Lower leg skin (tissue), 4 donors: ENCODE results near the gene ABCD4. TPM values are rescaled to one million over a fixed set of nuclear protein-coding genes. Genes with fewer than 3 reads are reported as not detected.

Experiments used
- DNase-seq, 2 donors: peaks; one replicate each; pipeline ENCODE4 v3.0.0-alpha.2; 2019; ENCODE audit warnings: low spot score in 2 of 2
- H3K4me3 ChIP-seq: fragments of 200-600 bp; sonication (generic); 2 replicates; pipeline ENCODE4 v1.5.1; 2017; ENCODE audit warnings: mild to moderate bottlenecking, low read depth; ENCODE audit not compliant: poor library complexity, severe bottlenecking
- CTCF ChIP-seq, 3 donors: fragments of 450-650 bp; IDR thresholded peaks; one replicate each; pipeline ENCODE4 v1.5.1; 2016; ENCODE audit warnings: antibody characterized with exemption in 3 of 3, mild to moderate bottlenecking in 3 of 3, moderate library complexity in 2 of 3
- POLR2A ChIP-seq, 2 donors: fragments of 450-650 bp; IDR thresholded peaks; one replicate each; pipeline ENCODE4 v1.6.1; 2016 to 2017; ENCODE audit warnings: antibody characterized with exemption in 2 of 2, mild to moderate bottlenecking in 1 of 2, moderate library complexity in 1 of 2
- whole genome bisulfite sequencing, 2 donors: methylation state at CpG; one replicate each; pipeline ENCODE4 v1.1.5; 2018; 5-methylcytosine and 5-hydroxymethylcytosine counted together
- intact Hi-C: fragments of 100-400 bp; cut with DNase I; formaldehyde crosslinking; loops from one replicate; pipeline ENCODE4 v1.15.0; 2023; ENCODE audit warnings: low total_unique reads
- total RNA-seq, 4 donors: library from RNA; depleted of rRNA; stranded (reverse); fragments of >200 nt; gene quantifications; one replicate each; pipeline ENCODE4 v1.1.0, GENCODE V29; 2016

ABCD4 gene
- total RNA-seq, 4 donors from 2014 or later, result 29.6 to 50.3 (median 33.9) TPM

- intact Hi-C loops, result no loop called here
- no peak overlapping the region for H3K4me3 ChIP-seq
- no peak for DNase-seq
- 89 to 91% methylated on average over 10 of the region's 10 CpGs for whole genome bisulfite sequencing, 2 donors
- TF ChIP-seq POLR2A (IDR thresholded peaks at IDR 0.05), result no peak
- no peak for TF ChIP-seq CTCF (IDR thresholded peaks at IDR 0.05)
Measured at GRCh38 chr14:74297986-74298385, 4.7 kb downstream of the ABCD4 start.

GRCh38 chr14:74296037-74296467 is 6.7 kb downstream of the ABCD4 start:
- no peak for DNase-seq
- 88 to 90% methylated on average over 9 of the region's 9 CpGs for WGBS, 2 donors
- TF ChIP-seq POLR2A (IDR thresholded peaks at IDR 0.05) (no peak), CTCF (IDR thresholded peaks at IDR 0.05) (no peak)
- H3K4me3 ChIP-seq, result no peak overlapping the region
- intact Hi-C loops, result no loop called here

- intact Hi-C loops, result no loop called here
- no peak overlapping the region for H3K4me3 ChIP-seq
- 74 to 96% methylated on average over 2 of the region's 2 CpGs for WGBS, 2 donors
- no peak for TF ChIP-seq CTCF (IDR thresholded peaks at IDR 0.05)
- no peak for TF ChIP-seq POLR2A (IDR thresholded peaks at IDR 0.05)
- no peak for DNase-seq
Measured at GRCh38 chr14:74293606-74294005, 9.1 kb downstream of the ABCD4 start.

- no peak for TF ChIP-seq POLR2A (IDR thresholded peaks at IDR 0.05)
- no peak for TF ChIP-seq CTCF (IDR thresholded peaks at IDR 0.05)
- 91 to 94% methylated on average over 11 of the region's 11 CpGs for WGBS, 2 donors
- H3K4me3 ChIP-seq, result no peak overlapping the region
- intact Hi-C loops, result no loop called here
- no peak for DNase-seq
Measured at GRCh38 chr14:74292061-74292460, 10.7 kb downstream of the ABCD4 start.

GRCh38 chr14:74290415-74290814 is 12.3 kb downstream of the ABCD4 start:
- TF ChIP-seq CTCF (IDR thresholded peaks at IDR 0.05) (no peak), POLR2A (IDR thresholded peaks at IDR 0.05) (no peak)
- WGBS, 2 donors, result 74 to 75% methylated on average over 7 of the region's 7 CpGs
- DNase-seq, result no peak

GRCh38 chr14:74289801-74290200 is 12.9 kb downstream of the ABCD4 start:
- DNase-seq, result no peak
- no peak overlapping the region for H3K4me3 ChIP-seq
- intact Hi-C loops, result no loop called here
- TF ChIP-seq POLR2A (IDR thresholded peaks at IDR 0.05), result no peak
- no peak for TF ChIP-seq CTCF (IDR thresholded peaks at IDR 0.05)
- 83 to 86% methylated on average over 5 of the region's 5 CpGs for WGBS, 2 donors

More at GRCh38 chr14:74290415-74290814, 12.3 kb downstream of the ABCD4 start:
- no peak overlapping the region for H3K4me3 ChIP-seq
- intact Hi-C loops, result no loop called here
